ENCODE data around the gene TMEM272. TPM values are rescaled to one million over a fixed set of nuclear protein-coding genes. Genes with fewer than 3 reads are reported as not detected.

TMEM272 gene
- total and polyA plus RNA-seq, 2 experiments from 2014 or later = 0.11 to 0.76 TPM

DNA sequence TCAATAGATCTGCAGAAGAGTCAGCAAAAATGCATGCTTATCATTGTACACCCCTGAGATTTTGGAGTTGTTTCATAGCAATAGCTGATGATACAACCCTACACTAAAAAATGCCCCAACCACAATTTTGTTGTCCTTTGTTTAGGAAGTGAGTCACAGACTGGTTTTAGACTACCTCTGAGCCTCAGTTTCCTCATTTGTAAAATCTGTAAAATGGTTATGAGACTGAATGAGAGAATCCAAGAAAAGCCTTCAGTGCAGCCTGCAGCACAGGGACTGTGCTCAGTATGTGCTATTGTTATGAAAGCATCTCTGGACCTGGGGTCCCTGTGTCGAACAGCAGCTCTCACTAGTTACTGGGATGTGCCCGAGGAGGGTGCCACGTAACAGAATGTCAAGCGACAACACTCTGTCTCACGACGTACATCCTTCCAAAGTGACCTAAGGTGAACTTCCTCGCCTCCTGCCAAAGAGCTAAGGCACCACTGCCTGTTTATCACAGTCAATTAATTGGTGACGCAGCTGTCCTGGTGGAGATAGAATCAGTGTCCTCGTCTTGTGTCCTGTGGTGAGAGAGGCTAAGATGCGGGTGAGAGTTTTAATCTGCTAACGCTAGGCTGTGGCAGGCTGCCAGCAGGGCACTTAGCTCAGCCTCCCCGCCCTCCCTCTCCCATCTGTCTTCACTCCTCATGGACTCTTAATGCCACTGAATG is 59.1 kb downstream of the TMEM272 start (continued):
- TF ChIP-seq, protein P1, sequence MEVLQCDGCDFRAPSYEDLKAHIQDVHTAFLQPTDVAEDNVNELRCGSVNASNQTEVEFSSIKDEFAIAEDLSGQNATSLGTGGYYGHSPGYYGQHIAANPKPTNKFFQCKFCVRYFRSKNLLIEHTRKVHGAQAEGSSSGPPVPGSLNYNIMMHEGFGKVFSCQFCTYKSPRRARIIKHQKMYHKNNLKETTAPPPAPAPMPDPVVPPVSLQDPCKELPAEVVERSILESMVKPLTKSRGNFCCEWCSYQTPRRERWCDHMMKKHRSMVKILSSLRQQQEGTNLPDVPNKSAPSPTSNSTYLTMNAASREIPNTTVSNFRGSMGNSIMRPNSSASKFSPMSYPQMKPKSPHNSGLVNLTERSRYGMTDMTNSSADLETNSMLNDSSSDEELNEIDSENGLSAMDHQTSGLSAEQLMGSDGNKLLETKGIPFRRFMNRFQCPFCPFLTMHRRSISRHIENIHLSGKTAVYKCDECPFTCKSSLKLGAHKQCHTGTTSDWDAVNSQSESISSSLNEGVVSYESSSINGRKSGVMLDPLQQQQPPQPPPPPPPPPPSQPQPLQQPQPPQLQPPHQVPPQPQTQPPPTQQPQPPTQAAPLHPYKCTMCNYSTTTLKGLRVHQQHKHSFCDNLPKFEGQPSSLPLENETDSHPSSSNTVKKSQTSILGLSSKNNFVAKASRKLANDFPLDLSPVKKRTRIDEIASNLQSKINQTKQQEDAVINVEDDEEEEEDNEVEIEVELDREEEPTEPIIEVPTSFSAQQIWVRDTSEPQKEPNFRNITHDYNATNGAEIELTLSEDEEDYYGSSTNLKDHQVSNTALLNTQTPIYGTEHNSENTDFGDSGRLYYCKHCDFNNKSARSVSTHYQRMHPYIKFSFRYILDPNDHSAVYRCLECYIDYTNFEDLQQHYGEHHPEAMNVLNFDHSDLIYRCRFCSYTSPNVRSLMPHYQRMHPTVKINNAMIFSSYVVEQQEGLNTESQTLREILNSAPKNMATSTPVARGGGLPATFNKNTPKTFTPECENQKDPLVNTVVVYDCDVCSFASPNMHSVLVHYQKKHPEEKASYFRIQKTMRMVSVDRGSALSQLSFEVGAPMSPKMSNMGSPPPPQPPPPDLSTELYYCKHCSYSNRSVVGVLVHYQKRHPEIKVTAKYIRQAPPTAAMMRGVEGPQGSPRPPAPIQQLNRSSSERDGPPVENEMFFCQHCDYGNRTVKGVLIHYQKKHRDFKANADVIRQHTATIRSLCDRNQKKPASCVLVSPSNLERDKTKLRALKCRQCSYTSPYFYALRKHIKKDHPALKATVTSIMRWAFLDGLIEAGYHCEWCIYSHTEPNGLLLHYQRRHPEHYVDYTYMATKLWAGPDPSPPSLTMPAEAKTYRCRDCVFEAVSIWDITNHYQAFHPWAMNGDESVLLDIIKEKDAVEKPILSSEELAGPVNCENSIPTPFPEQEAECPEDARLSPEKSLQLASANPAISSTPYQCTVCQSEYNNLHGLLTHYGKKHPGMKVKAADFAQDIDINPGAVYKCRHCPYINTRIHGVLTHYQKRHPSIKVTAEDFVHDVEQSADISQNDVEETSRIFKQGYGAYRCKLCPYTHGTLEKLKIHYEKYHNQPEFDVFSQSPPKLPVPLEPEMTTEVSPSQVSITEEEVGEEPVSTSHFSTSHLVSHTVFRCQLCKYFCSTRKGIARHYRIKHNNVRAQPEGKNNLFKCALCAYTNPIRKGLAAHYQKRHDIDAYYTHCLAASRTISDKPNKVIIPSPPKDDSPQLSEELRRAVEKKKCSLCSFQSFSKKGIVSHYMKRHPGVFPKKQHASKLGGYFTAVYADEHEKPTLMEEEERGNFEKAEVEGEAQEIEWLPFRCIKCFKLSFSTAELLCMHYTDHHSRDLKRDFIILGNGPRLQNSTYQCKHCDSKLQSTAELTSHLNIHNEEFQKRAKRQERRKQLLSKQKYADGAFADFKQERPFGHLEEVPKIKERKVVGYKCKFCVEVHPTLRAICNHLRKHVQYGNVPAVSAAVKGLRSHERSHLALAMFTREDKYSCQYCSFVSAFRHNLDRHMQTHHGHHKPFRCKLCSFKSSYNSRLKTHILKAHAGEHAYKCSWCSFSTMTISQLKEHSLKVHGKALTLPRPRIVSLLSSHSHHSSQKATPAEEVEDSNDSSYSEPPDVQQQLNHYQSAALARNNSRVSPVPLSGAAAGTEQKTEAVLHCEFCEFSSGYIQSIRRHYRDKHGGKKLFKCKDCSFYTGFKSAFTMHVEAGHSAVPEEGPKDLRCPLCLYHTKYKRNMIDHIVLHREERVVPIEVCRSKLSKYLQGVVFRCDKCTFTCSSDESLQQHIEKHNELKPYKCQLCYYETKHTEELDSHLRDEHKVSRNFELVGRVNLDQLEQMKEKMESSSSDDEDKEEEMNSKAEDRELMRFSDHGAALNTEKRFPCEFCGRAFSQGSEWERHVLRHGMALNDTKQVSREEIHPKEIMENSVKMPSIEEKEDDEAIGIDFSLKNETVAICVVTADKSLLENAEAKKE (CRISPR knock-in tag; IDR thresholded peaks at IDR 0.05) = no peak
- TF ChIP-seq STAT1 (IDR thresholded peaks at IDR 0.05; ENCODE audit: unreplicated experiment) = no peak
- TF ChIP-seq, protein P2, sequence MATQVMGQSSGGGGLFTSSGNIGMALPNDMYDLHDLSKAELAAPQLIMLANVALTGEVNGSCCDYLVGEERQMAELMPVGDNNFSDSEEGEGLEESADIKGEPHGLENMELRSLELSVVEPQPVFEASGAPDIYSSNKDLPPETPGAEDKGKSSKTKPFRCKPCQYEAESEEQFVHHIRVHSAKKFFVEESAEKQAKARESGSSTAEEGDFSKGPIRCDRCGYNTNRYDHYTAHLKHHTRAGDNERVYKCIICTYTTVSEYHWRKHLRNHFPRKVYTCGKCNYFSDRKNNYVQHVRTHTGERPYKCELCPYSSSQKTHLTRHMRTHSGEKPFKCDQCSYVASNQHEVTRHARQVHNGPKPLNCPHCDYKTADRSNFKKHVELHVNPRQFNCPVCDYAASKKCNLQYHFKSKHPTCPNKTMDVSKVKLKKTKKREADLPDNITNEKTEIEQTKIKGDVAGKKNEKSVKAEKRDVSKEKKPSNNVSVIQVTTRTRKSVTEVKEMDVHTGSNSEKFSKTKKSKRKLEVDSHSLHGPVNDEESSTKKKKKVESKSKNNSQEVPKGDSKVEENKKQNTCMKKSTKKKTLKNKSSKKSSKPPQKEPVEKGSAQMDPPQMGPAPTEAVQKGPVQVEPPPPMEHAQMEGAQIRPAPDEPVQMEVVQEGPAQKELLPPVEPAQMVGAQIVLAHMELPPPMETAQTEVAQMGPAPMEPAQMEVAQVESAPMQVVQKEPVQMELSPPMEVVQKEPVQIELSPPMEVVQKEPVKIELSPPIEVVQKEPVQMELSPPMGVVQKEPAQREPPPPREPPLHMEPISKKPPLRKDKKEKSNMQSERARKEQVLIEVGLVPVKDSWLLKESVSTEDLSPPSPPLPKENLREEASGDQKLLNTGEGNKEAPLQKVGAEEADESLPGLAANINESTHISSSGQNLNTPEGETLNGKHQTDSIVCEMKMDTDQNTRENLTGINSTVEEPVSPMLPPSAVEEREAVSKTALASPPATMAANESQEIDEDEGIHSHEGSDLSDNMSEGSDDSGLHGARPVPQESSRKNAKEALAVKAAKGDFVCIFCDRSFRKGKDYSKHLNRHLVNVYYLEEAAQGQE (IDR thresholded peaks at IDR 0.05; ENCODE audit: unreplicated experiment) = no peak
- TF ChIP-seq, protein P3, sequence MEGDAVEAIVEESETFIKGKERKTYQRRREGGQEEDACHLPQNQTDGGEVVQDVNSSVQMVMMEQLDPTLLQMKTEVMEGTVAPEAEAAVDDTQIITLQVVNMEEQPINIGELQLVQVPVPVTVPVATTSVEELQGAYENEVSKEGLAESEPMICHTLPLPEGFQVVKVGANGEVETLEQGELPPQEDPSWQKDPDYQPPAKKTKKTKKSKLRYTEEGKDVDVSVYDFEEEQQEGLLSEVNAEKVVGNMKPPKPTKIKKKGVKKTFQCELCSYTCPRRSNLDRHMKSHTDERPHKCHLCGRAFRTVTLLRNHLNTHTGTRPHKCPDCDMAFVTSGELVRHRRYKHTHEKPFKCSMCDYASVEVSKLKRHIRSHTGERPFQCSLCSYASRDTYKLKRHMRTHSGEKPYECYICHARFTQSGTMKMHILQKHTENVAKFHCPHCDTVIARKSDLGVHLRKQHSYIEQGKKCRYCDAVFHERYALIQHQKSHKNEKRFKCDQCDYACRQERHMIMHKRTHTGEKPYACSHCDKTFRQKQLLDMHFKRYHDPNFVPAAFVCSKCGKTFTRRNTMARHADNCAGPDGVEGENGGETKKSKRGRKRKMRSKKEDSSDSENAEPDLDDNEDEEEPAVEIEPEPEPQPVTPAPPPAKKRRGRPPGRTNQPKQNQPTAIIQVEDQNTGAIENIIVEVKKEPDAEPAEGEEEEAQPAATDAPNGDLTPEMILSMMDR (conservative IDR thresholded peaks at IDR 0.05; ENCODE audit: low read depth in 2 of 2) = no peak

Measured in GM23338 (cell line).